Measurements from ENCODE around the gene KIAA1191. TPM values are rescaled to one million over a fixed set of nuclear protein-coding genes. Genes with fewer than 3 reads are reported as not detected.

KIAA1191 gene
- total and polyA plus RNA-seq, 2 of the 8 experiments (the other 6 are each of a cell fraction or from before 2014, with no cell fraction given): 86.4 to 88.0 TPM

GRCh38 chr5:176381423-176381822 is 19.9 kb upstream of the KIAA1191 start:
- Histone ChIP-seq H3K36me3 (ENCODE audit: control insufficient read depth in 2 of 4, insufficient read depth in 4 of 4, low read length in 3 of 4) (peaks cover 25 to 49% (median 35%) of the 10 kb centered on the region in 4 experiments), H3K4me1 (replicated peaks in 1 of 4; ENCODE audit: control insufficient read depth in 3 of 4, insufficient read depth in 4 of 4, low read length in 3 of 4) (no peaks in the 10 kb centered on the region), H4K20me1 (replicated peaks in 1 of 2; ENCODE audit: control insufficient read depth in 1 of 2, insufficient read depth in 2 of 2, low read length in 2 of 2) (peaks cover 6 to 8% of the 10 kb centered on the region in 2 experiments), H2BK15ac (ENCODE audit: low read length) (no peak overlapping the region), H3K14ac (ENCODE audit: insufficient read length) (no peak overlapping the region), H2AFZ (ENCODE audit: low read length) (no peak overlapping the region), H3K56ac (replicated peaks; ENCODE audit: insufficient read length, low read depth, low read length) (no peak overlapping the region), H3K4ac (replicated peaks; ENCODE audit: insufficient read length, low read depth, low read length) (no peak overlapping the region), H3K9me3 (ENCODE audit: insufficient read depth in 2 of 2, low read depth in 1 of 2, low read length in 1 of 2) (no peaks in the 10 kb centered on the region), H3K18ac (ENCODE audit: extremely low read depth, low read length) (no peak overlapping the region), H2BK12ac (ENCODE audit: low read depth, low read length) (no peak overlapping the region), H2BK120ac (replicated peaks; ENCODE audit: low read depth, low read length) (no peak overlapping the region), H4K8ac (ENCODE audit: extremely low read depth, insufficient read depth, low read length) (no peak overlapping the region), H2AK5ac (ENCODE audit: low read depth, low read length) (no peak overlapping the region), H3K79me2 (ENCODE audit: control insufficient read depth in 1 of 2, insufficient read depth in 2 of 2, low read length in 2 of 2) (peaks cover 0 to 11% of the 10 kb centered on the region in 2 experiments; a peak in 3 of 4 replicates), H3K9ac (replicated peaks in 1 of 4; ENCODE audit: extremely low read depth in 1 of 4, low read depth in 3 of 4, low read length in 3 of 4) (no peak overlapping the region), H3K23me2 (ENCODE audit: low read depth, low read length) (no peaks in the 10 kb centered on the region), H3K4me2 (ENCODE audit: insufficient read depth in 1 of 2, low read depth in 2 of 2, low read length in 2 of 2) (no peak overlapping the region), H3K27ac (ENCODE audit: low read depth, low read length) (no peak overlapping the region), H2BK5ac (ENCODE audit: low read depth, low read length) (no peak overlapping the region), H2BK20ac (ENCODE audit: low read length) (no peak overlapping the region), H4K91ac (replicated peaks; ENCODE audit: insufficient read length, low read length) (no peak overlapping the region), H3K79me1 (ENCODE audit: low read depth, low read length) (no peaks in the 10 kb centered on the region), H4K5ac (ENCODE audit: insufficient read length, low read depth, low read length) (no peak overlapping the region), H3K23ac (ENCODE audit: insufficient read length) (no peak overlapping the region), H3K4me3 (ENCODE audit: extremely low read depth in 1 of 4, insufficient read depth in 2 of 4, low read depth in 3 of 4, low read length in 4 of 4) (no peak overlapping the region), H3K27me3 (replicated peaks in 1 of 4; ENCODE audit: control insufficient read depth in 3 of 4, extremely low read depth in 1 of 4, insufficient read depth in 3 of 4, low read length in 3 of 4) (no peaks in the 10 kb centered on the region)
- 88% methylated on average over 3 of the region's 3 CpGs; no CpG with 5 or more reads in 1 of the 2 experiments for WGBS, 2 experiments (ENCODE audit: extremely low coverage in 1 of 2, insufficient coverage in 1 of 2, insufficient read length in 1 of 2, insufficient replicate concordance in 2 of 2, low coverage in 1 of 2, low lambda C conversion rate in 2 of 2, missing lambda C conversion rate in 1 of 2)
- FAIRE-seq (no peak), DNase-seq (ENCODE audit: low read depth in 1 of 2, low spot score in 2 of 2) (no peak)
- ChIA-PET POLR2A (ENCODE audit: partially characterized antibody) (interaction anchor here (2.5 to 9.4 kb wide), 2 partner anchors 9 to 155 kb away, joined by 7 to 93 read pairs; no protein-coding TSS in a partner anchor), CTCF (ENCODE audit: partially characterized antibody) (interaction anchor here (0.9 kb wide), 1 partner anchor 13 kb away, joined by 3 read pairs; no protein-coding TSS in a partner anchor)
- TF ChIP-seq KDM4A (IDR thresholded peaks at IDR 0.05; ENCODE audit: low read depth, low read length, severe bottlenecking) (no peak), HDAC2 (IDR thresholded peaks at IDR 0.05; ENCODE audit: borderline replicate concordance in 1 of 2, low read depth in 2 of 2, low read length in 2 of 2) (no peak), JUND (IDR thresholded peaks at IDR 0.05; ENCODE audit: low read length) (no peak), SIX5 (IDR thresholded peaks at IDR 0.05; ENCODE audit: low read depth, low read length) (no peak), EP300 (IDR thresholded peaks at IDR 0.05; ENCODE audit: borderline replicate concordance in 1 of 2, low read depth in 2 of 2, low read length in 2 of 2) (no peak), HDAC6 (IDR thresholded peaks at IDR 0.05; ENCODE audit: low read depth, low read length) (no peak), KDM5A (IDR thresholded peaks at IDR 0.05; ENCODE audit: low read length) (no peak), RBBP5 (IDR thresholded peaks at IDR 0.05; ENCODE audit: borderline replicate concordance, low read depth, low read length) (no peak), POLR2AphosphoS5 (IDR thresholded peaks at IDR 0.05; ENCODE audit: low read depth, low read length) (no peak), CEBPB (IDR thresholded peaks at IDR 0.05; ENCODE audit: low read depth, low read length) (no peak), EGR1 (IDR thresholded peaks at IDR 0.05; ENCODE audit: borderline replicate concordance, low read depth, low read length) (no peak), NANOG (IDR thresholded peaks at IDR 0.05; ENCODE audit: insufficient read depth, low read depth, low read length, poor library complexity, severe bottlenecking) (no peak), SIN3A (conservative IDR thresholded peaks at IDR 0.05 in 1 of 2, IDR thresholded peaks at IDR 0.05 in 1 of 2; ENCODE audit: low read depth in 1 of 2, low read length in 2 of 2) (no peak)
